Choroid plexus epithelial cell (primary cell): Measurements from ENCODE around the gene ABHD14A.

Source experiments
- DNase-seq: peaks from one replicate; pipeline ENCODE4 v3.0.0-alpha.2; 2010; ENCODE audit warnings: low read depth
- H3K4me3 ChIP-seq: 2 replicates; pipeline ENCODE4 v1.5.1; 2011; ENCODE audit warnings: low read depth, mild to moderate bottlenecking, control low read depth, low read length, moderate library complexity
- TF ChIP-seq, protein P1 (sequence below): conservative IDR thresholded peaks from 2 replicates; pipeline ENCODE4 v1.5.1; 2011; ENCODE audit warnings: low read depth, mild to moderate bottlenecking, control low read depth, inconsistent platforms, low read length, moderate library complexity

Gene ABHD14A

DNA sequence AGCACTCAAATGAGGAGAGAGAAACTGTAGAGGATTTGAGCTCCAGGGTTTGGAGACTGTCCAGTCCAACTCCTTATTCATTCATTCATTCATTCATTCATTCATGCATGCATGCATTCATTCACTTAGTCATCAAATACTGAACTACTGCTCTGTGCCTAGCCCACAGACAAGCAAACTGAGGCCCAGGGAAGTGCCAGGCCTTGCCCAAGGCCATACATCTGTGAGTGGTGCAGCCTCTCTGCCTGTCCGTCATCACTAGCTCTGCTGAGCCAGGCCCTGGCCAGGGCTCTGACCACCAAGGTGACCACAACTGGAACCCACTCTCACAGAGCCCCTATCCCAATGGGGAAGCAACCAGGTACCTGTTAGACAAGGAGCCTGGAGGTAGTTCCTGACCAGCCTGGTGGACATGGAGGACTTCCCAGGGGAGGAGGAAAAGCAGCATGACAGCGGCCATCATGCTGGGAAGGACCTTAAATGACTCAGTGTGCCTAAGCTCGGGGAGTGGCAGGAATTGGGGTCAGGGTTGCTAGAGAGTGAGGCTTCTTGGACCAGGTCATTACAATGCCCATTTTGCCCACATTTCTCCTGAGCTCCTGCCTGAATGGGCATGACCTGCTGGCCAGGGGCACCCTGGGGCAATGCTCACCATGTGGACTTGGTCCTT, 48.4 kb downstream of the ABHD14A start:
- no peak overlapping the region for H3K4me3 ChIP-seq
- no peak for DNase-seq
- TF ChIP-seq, protein P1, sequence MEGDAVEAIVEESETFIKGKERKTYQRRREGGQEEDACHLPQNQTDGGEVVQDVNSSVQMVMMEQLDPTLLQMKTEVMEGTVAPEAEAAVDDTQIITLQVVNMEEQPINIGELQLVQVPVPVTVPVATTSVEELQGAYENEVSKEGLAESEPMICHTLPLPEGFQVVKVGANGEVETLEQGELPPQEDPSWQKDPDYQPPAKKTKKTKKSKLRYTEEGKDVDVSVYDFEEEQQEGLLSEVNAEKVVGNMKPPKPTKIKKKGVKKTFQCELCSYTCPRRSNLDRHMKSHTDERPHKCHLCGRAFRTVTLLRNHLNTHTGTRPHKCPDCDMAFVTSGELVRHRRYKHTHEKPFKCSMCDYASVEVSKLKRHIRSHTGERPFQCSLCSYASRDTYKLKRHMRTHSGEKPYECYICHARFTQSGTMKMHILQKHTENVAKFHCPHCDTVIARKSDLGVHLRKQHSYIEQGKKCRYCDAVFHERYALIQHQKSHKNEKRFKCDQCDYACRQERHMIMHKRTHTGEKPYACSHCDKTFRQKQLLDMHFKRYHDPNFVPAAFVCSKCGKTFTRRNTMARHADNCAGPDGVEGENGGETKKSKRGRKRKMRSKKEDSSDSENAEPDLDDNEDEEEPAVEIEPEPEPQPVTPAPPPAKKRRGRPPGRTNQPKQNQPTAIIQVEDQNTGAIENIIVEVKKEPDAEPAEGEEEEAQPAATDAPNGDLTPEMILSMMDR, result no peak

DNA sequence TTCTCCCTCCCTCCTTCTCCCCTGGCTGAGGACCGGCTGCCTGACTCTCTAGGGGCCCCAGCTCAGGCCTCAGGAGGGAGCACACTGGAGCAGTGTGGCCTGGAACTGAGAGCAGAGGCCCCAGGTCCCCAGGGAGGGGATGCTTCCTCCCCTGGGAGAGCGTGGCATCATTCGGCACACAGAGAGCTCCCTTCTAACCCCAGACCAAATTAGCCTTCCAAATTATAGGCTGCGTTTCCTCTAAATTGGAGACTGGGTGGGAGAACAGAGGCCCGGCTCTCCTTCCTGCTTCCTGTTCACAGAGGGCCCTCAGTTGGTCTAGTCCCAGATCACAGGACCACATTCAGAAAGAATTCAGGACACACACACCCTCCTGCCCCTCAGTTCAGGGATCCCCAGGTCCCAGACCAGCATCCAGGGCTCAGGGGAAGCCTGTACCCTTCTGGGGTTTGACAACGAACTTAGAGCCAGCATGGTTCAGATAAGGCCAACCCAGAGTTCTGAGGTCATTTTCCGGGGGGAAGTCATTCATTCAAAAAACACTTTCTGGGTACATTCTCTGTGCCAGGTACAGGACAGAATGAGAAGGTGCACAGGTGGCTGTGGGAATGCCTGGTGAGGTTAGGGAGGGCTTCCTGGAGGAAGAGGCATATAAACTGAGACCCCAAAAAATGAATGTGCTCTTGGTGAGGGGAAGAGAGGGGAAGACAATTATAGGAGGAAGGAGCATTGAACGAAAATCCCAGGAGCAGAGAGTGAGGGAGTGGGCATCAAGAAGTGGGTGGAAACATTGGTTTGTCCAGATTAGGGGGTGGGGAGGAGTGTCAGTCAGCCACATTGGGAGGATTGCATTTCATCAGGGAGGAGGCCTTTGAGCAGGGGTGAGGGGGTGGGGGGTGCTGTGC, 49.2 kb downstream of the ABHD14A start:
- DNase-seq, result no peak
- TF ChIP-seq, protein P1, result no peak
- H3K4me3 ChIP-seq, result no peak overlapping the region

DNA sequence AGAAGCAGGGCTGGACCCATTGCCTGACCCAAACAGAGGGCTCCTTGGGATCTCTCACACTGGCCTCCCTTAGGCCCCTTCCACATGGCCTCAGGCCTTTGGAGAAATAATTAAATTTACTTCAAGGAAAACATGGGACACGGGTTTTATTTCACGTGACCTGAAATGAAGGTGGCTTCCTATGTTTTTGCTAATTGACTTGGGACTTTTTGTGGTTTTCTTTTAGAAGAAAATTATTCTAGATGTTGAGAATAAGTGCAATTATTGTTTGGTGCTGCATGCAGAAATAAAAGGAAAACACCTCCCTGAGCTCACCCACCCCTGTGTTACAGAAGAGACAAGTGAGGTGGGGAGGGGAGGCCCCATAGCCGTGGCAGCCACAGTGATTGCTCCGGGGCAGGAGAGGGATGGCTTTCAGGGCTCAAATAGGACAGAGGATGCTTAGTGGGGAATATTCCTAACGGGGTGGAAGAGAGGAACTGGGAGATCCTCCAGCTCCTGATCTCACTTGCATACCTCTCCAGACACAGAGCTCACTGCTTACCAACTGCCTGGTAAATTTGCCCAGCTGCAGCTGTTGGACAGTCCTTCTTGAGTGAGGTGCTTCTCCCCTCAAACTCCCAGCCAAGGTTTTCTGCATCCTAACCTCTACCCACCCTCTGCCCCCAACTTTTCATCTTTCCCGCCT, 50.0 kb downstream of the ABHD14A start:
- DNase-seq, result no peak
- H3K4me3 ChIP-seq, result no peak overlapping the region
- TF ChIP-seq, protein P1, result no peak

DNA sequence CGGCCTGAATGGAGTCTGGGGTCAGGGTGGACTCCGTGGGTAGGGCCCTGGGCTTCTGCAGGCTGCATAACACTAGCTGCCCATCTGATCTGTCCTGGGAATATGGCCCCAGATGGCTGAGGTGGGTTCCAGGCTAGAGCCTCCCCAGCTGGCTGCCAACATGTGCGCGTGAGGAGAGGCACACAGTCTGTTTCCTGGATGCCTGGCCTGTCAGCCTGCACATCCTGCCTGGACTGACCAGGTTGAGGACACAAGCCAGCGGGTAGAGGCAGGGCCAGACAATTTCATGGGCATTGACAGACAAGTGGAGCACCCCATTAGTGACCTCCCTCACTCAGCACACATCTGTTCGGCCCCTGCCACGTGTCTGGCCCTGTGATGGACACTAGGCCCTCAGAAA, 50.6 kb downstream of the ABHD14A start:
- no peak for DNase-seq
- no peak overlapping the region for H3K4me3 ChIP-seq
- TF ChIP-seq, protein P1, result no peak

DNA sequence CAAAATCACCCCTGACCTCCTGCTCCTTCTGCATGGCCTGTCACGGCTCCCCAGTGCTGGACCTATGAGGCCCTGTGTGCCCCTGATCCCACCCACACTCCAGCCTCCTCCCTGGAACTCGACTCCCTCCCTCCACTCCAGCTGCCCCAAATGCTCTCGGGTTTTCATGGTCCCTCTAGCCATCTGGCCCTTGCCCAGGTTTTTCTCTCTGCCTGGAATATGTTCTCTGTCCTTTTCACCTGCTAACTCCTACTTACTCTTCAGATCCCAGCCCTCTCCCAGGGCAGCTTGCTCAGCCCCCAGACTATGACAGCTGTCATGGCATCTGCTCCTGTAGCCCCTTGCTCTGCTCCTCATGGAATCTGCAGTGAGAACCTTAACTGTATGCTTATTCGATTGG, 51.2 kb downstream of the ABHD14A start:
- TF ChIP-seq, protein P1, result no peak
- H3K4me3 ChIP-seq, result no peak overlapping the region
- no peak for DNase-seq

DNA sequence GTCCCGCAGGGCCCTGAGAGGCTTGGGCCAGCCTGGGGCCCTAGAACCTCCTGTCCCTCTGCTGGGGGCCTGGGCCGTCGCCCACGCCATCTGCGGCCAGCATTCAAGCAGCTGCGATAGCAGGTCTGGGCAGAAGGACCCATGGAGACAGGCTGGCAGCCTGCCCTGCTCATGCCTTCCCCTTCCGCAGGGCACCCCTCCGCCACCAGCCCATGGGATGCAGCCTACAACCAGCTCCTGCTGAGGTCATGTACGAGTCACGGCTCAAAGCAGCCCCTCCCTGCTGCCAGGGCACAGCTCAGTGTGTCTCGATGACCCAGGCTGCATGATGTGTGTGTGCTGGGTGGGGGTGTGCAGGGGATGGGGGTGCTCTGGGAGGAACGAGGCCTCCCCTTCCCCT, 53.7 kb downstream of the ABHD14A start:
- no peak overlapping the region for H3K4me3 ChIP-seq
- TF ChIP-seq, protein P1, result no peak
- DNase-seq, result no peak
